ENCODE results near the gene CAMSAP3. TPM values are rescaled to one million over a fixed set of nuclear protein-coding genes. Genes with fewer than 3 reads are reported as not detected.

CAMSAP3 gene
- total RNA-seq, 4 donors from 2014 or later = 75.3 to 174 (median 110) TPM

- TF ChIP-seq CTCF (IDR thresholded peaks at IDR 0.05) (no peak), POLR2A (IDR thresholded peaks at IDR 0.05) (no peak)
- WGBS, 2 donors = 95 to 96% methylated on average over 46 to 54 of the region's 54 CpGs
- DNase-seq (ENCODE audit: low spot score in 2 of 2) = no peak
- intact Hi-C loops (cut with DNase I; ENCODE audit: low total_unique reads) = no loop called here
- H3K4me3 ChIP-seq (ENCODE audit: low read depth, poor library complexity, severe bottlenecking) = no peak overlapping the region
Measured at GRCh38 chr19:7556696-7557315, 38.9 kb upstream of the CAMSAP3 start.

DNA sequence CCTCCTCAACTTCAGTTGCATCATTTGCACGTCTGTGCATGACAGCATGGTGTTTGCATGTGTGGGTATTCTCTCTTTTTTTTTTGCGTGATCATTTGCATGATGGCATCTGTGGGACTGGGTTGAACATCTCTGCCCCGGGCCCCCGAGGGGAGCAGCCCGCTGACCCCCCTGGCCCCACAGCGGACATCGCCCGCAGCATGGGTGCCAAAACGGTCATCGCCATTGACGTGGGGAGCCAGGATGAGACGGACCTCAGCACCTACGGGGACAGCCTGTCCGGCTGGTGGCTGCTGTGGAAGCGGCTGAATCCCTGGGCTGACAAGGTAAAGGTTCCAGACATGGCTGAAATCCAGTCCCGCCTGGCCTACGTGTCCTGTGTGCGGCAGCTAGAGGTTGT, 37.0 kb upstream of the CAMSAP3 start:
- H3K4me3 ChIP-seq (ENCODE audit: low read depth, poor library complexity, severe bottlenecking) = no peak overlapping the region
- 95% methylated on average over 15 to 18 of the region's 18 CpGs for WGBS, 2 donors
- no peak for DNase-seq (ENCODE audit: low spot score in 2 of 2)
- TF ChIP-seq POLR2A (IDR thresholded peaks at IDR 0.05) = no peak
- TF ChIP-seq CTCF (IDR thresholded peaks at IDR 0.05) = no peak
- intact Hi-C loops (cut with DNase I; ENCODE audit: low total_unique reads) = no loop called here

DNA sequence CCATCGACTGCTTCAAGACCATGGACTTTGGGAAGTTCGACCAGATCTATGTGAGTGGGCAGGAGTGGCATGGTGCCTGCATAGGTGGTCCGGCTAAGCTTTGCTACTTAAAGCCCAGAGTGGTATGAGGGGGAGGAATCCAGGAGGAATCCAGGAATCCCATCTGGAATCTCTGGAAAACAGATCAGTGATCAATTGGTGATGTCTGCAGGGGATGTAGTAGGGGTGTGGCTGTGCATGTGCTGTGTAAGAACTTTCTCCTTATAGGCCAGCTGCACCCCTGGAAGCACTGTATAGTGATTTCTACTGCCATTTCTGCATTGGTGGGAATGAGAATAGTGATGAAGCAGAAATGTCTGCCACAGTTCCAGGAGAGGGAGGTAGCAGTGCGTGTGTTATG, 36.6 kb upstream of the CAMSAP3 start:
- H3K4me3 ChIP-seq (ENCODE audit: low read depth, poor library complexity, severe bottlenecking) = no peak overlapping the region
- WGBS, 2 donors = 55 to 75% methylated on average over 3 to 4 of the region's 4 CpGs
- intact Hi-C loops (cut with DNase I; ENCODE audit: low total_unique reads) = no loop called here
- TF ChIP-seq POLR2A (IDR thresholded peaks at IDR 0.05) (no peak), CTCF (IDR thresholded peaks at IDR 0.05) (no peak)
- DNase-seq (ENCODE audit: low spot score in 2 of 2) = no peak

DNA sequence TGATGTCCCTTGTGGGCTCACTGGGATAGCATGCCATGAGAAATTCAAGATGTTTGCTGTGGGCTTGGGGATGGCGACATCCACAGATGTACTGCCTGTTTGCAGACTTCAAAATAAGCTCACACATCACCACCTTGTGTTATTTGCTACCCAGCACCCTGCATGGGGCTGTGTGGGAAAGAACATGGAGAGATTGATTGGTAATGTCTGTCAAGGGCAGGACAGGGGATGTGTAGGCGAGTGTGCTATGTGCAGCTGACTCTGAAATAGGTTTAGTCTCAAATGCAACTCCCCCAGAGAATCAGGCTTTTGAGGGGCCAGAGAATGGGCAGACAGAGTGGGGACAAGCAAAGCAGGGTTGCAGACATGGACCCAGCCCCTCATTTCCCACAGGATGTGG, 35.4 kb upstream of the CAMSAP3 start:
- WGBS, 2 donors = 90 to 97% methylated on average over 2 of the region's 2 CpGs
- intact Hi-C loops (cut with DNase I; ENCODE audit: low total_unique reads) = no loop called here
- TF ChIP-seq POLR2A (IDR thresholded peaks at IDR 0.05) = no peak
- TF ChIP-seq CTCF (IDR thresholded peaks at IDR 0.05) = no peak
- H3K4me3 ChIP-seq (ENCODE audit: low read depth, poor library complexity, severe bottlenecking) = no peak overlapping the region
- DNase-seq (ENCODE audit: low spot score in 2 of 2) = no peak

- intact Hi-C loops (cut with DNase I; ENCODE audit: low total_unique reads) = no loop called here
- 85 to 88% methylated on average over 14 to 17 of the region's 17 CpGs for WGBS, 2 donors
- TF ChIP-seq CTCF (IDR thresholded peaks at IDR 0.05) (no peak), POLR2A (IDR thresholded peaks at IDR 0.05) (no peak)
- no peak overlapping the region for H3K4me3 ChIP-seq (ENCODE audit: low read depth, poor library complexity, severe bottlenecking)
- no peak for DNase-seq (ENCODE audit: low spot score in 2 of 2)
Measured at GRCh38 chr19:7561325-7561724, 34.3 kb upstream of the CAMSAP3 start.
